Hepatocyte (in vitro differentiated cells): ENCODE measurements around the gene CYP3A4.

Source experiments
- EZH2 ChIP-seq: fragments of 200-600 bp; sonication (generic); IDR thresholded peaks from 2 replicates; pipeline ENCODE4 v1.6.1; 2016; ENCODE audit warnings: antibody characterized with exemption, mild to moderate bottlenecking, borderline replicate concordance
- EZH2phosphoT487 ChIP-seq: fragments of 200-600 bp; sonication (generic); IDR thresholded peaks from one replicate; pipeline ENCODE4 v1.6.1; 2018; ENCODE audit warnings: antibody characterized with exemption, mild to moderate bottlenecking, low read depth, moderate library complexity; ENCODE audit not compliant: unreplicated experiment, severe bottlenecking
- TF ChIP-seq, protein P1 (sequence below): fragments of 200-600 bp; sonication (generic); IDR thresholded peaks from 2 replicates; pipeline ENCODE4 v1.5.1; 2016; ENCODE audit warnings: antibody characterized with exemption, mild to moderate bottlenecking; ENCODE audit not compliant: poor library complexity

DNA sequence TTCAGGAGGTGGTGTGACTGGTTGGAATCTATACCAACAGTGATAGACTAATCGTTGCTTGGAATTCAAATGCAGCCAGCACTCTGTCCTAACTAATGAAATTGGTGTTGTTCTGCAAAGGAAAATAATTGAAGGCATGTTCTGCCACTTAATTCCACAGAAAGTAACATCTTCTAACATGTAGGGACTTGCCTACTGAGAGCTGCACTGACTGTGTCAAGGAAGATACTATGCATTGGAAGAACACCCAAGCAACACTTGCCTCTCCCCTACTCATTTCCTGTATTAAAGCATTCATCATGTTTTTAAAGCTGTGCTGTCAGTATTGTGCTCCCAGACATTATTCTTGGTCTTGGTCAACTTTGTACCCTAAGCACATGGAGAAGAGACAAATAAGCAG lies 46.3 kb downstream of the CYP3A4 start:
- no peak for TF ChIP-seq EZH2
- TF ChIP-seq, protein P1, sequence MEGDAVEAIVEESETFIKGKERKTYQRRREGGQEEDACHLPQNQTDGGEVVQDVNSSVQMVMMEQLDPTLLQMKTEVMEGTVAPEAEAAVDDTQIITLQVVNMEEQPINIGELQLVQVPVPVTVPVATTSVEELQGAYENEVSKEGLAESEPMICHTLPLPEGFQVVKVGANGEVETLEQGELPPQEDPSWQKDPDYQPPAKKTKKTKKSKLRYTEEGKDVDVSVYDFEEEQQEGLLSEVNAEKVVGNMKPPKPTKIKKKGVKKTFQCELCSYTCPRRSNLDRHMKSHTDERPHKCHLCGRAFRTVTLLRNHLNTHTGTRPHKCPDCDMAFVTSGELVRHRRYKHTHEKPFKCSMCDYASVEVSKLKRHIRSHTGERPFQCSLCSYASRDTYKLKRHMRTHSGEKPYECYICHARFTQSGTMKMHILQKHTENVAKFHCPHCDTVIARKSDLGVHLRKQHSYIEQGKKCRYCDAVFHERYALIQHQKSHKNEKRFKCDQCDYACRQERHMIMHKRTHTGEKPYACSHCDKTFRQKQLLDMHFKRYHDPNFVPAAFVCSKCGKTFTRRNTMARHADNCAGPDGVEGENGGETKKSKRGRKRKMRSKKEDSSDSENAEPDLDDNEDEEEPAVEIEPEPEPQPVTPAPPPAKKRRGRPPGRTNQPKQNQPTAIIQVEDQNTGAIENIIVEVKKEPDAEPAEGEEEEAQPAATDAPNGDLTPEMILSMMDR: no peak
- TF ChIP-seq EZH2phosphoT487: no peak
